CD4-positive, alpha-beta T cell treated with Interleukin-1 beta for 1 hour (primary cell): Measurements from ENCODE around the gene PRSS16.
A peak's percentile ranks its signal among the peaks of the same experiment; 100 is the strongest.
"Not testable (repeated sequence)": the region's sequence is repeated elsewhere in the genome, so short reads cannot be mapped to it uniquely, and the experiment has no call there.

Experiments
- DNase-seq, 2 donors: peaks; one replicate each; pipeline ENCODE4 v3.0.0-alpha.2; 2020 to 2022

Gene PRSS16, protein sequence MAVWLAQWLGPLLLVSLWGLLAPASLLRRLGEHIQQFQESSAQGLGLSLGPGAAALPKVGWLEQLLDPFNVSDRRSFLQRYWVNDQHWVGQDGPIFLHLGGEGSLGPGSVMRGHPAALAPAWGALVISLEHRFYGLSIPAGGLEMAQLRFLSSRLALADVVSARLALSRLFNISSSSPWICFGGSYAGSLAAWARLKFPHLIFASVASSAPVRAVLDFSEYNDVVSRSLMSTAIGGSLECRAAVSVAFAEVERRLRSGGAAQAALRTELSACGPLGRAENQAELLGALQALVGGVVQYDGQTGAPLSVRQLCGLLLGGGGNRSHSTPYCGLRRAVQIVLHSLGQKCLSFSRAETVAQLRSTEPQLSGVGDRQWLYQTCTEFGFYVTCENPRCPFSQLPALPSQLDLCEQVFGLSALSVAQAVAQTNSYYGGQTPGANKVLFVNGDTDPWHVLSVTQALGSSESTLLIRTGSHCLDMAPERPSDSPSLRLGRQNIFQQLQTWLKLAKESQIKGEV

DNA sequence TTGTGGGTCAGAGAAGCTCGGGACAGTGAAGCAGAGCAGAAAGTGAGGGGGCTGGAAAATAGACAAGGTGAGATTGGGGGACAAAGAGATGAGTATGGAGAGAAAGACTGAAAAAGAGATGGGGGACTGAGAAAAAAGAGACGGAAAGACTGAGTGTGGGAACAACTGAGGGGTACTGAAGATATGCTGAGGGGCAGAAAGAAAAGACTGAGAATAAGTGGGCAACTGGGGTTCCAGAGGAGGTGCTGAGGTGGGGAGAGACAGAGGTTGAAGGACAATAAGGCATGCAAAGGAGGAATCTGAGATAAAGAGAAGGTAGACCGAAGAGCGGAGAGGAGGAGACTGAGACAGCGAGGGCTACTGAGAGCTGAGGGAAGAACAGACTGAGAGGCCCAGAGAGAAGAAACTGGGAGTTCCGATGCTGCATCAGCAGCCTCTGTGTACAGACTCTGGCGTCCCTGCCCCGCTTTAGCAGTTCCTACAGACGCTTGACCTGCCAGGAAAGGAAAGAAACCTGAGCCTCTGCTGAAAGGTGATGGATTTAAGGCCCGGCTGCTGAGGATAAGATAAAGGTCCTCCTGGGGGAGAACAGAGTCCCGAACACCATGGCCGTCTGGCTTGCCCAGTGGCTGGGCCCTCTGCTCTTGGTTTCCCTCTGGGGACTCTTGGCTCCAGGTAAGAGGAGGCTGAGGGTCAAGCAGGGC lies at the start of gene PRSS16:
PRSS16 (plus strand) TSS at position 569 of the 704 bp plus-strand sequence; CDS start at position 606, 37 bp downstream.
- no peak for DNase-seq

DNA sequence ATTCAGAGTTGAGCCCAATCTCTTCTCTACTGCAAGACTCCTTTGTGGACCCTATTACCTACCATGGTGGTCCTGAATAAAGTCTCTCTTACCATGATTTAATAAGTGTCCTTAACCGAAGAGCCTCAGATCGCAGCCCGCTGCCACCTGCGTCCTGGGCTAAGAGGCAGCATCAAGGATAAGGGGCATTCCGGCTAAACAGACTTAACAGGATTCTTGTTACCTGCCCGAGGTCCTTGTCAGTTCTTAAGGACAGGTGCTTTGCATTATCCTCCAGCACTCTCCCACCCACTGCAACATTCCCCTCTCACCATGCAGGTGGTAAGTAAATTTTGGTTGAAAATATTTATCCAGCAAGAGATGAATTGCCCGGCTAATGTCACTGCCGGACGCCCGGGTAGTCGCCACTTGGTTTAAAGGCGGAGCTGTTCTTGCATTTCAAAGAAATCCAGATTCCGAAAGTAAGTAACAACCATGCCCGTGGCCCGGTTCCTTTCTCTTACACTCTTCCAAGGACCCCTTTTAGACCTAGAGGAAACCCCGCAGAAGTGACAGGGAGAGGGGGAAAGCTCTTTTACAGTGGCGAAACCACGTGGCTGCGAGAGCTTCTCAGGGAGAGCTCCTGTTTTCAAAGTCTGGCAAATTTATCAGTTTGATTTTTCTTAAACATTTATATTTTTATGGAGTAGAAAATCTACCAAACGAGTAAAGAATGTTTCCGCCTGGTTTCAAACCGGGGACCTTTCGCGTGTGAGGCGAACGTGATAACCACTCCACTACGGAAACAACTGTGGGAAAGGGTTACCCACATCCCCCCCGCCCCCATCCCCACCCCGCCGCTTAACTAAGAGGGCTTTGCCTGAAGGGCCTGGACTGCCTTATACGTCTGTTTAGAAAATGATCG lies 41.9 kb upstream of the PRSS16 start:
- DNase-seq, result peak in 1 of 2 donors; percentile 7

DNA sequence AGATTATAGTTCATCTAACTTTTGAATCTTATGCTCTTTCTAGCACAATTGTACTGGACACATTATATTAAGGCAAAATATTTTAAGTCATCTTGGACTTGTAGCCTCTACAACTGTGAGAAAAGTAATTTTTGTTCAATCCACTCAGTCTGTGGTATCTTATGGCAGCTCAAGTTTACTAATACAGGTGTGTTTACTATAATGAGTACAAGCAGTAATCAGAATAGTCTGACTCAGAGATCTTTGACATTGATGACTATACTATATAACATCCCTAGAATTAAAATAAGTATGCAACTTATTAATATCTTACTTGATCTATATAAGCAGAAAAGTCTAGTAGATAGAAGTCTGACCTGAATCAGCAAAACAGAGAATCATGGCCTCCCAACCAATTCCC lies 40.7 kb upstream of the PRSS16 start:
- DNase-seq, result no peak

DNA sequence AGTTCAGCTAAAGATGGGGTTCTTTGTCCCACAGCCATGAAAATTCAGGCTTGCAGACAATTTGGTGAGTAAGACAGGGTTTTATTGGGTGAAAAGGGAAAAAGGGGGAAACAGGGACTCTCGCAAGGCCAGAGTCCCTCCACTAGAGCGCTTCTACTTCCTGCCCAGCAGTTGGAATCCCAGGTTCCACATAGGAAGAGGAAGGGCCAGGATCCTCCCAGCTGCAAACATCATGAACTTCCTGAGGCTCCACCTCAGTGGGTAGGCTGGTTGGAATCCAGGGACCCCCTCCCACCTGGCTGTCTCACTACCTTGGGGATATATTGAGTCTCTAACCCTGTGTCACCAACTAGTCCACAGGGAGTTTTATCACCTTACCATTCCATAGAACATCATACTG lies 39.5 kb upstream of the PRSS16 start:
- no peak for DNase-seq

DNA sequence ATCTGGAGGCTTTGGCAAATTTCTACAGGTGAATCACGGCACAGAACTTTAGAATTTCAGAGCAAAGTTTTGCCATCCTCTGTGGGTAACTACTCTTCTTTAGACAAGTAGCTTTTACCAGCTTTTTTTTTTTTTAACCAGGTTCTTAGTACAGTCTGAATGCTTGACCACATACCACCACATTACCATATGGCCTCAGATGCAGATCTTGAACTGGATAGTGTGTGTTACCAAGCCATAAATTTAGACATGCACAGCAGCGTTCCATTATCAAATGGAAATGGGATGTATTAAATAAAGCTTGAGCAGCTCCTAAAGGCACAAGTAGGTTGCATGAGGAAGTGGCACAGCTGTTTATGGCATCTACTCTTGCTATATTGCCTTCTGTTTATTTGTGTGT lies 38.3 kb upstream of the PRSS16 start:
- no peak for DNase-seq

DNA sequence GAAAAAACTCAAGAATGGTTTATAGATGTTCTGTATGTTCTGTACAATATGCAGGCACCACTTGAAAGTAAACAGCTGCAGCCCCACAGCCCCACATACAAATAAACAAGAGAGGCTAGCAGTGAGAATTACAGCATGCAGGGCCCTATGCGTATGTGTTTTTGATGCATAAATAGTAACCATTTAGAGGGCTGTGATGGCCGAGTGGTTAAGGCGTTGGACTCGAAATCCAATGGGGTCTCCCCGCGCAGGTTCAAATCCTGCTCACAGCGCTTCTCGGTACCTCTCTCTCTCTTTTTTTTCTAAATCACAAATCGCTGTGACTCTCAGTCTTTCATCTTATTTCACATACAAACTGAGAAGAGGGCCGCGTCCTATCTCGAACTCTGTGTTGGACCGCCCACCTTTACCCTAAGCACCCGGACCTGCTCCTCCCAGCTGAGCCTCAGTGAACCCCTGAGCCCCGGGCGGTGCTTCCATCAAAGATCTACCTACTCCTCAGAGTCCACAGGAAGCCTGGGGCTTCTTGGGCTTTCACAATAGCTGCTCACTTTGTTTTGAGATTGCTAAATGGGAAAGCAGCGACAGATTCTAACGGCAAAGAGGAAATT lies 37.7 kb upstream of the PRSS16 start:
- no peak for DNase-seq

DNA sequence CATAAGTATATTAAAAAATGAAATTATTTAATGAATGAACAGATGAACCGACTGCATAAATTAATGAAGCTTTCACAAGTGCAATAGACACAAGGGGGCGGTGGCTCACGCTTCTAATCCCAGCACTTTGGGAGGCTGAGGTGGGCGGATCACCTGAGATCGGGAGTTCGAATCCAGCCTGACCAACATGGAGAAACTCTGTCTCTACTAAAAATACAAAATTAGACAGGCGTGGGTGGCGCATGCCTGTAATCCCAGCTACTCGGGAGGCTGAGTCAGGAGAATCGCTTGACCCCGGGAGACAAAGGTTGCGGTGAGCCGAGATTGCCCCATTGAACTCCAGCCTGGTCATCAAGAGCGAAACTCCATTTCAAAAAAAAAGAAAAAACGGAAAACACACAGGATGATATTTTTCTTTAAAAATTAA lies 34.4 kb upstream of the PRSS16 start:
- not testable (repeated sequence) for DNase-seq

DNA sequence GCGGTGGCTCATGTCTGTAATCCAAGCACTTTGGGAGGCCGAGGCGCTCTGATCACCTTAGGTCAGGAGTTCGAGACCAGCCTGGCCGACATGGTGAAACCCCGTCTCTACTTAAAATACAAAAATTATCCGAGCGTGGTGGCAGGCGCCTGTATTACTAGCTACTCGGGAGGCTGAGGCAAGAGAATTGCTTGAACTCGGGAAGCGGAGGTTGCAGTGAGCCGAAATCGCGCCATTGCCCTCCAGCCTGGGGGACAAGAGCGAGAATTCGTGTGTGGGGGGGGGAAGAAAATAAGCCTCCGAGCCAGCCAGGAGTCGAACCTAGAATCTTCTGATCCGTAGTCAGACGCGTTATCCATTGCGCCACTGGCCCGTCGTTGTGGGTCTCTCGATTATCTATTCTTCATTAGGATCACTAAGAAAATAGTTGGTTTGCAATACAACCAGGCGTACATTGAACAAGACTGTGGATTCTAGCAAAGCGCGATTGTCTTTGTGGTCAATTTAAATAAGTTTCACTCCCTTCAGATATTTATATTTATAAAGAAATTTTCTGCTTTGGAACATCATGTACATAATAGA lies 33.9 kb upstream of the PRSS16 start:
- no peak for DNase-seq

DNA sequence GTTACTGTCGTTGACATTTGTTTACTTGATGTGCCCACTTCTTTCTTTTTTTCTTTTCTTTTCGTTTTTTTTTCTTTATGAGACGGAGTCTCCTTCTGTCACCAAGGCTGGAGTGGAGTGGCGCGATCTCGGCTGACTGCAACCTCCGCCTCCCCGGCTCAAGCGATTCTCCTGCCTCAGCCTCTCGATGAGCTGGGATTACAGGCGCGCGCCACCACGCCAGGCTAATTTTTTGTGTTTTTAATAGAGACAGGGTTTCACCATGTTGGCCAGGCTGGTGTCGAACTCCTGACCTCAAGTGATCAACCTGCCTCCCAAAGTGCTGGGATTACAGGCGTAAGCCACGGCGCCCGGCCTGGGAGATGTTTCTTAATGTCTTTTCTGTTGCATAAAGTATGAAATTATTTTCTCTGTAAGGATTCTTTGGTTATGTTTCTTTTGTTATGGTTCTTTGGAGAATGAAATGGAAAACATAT lies 33.3 kb upstream of the PRSS16 start:
- no peak for DNase-seq

DNA sequence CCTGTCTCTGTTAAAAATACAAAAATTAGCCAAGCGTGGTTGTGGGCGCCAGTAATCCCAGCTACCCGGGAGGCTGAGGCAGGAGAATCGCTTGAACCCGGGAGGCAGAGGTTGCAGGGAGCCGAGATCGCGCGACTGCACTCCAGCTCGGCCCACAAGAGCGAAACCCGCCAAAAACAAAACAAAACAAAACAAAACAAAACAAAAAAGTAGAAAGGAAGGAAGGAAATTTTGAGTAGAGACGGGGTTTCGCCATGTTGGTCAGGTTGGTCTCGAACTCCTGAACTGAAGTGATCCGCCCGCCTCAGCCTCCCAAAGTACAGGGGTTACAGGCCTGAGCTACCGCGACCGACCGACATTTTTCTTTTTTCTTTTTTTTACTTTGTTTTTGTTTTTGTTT lies 30.6 kb upstream of the PRSS16 start:
- DNase-seq, result no peak

DNA sequence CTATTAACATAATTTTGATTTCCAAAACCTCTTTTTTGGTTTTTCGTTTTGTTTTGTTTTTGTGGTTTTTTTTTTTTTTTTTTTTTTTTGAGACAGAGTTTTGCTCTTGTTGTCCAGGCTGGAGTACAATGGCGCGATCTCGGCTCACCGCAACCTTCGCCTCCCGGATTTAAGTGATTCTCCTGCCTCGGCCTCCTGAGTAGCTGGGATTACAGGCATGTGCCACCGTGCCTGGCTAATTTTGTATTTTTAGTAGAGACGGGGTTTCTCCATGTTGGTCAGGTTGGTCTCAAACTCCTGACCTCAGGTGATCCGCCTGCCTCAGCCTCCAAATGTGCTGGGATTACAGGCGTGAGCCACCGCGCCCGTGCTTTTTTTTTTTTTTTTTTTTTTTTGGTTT lies 24.5 kb upstream of the PRSS16 start:
- not testable (repeated sequence) for DNase-seq

DNA sequence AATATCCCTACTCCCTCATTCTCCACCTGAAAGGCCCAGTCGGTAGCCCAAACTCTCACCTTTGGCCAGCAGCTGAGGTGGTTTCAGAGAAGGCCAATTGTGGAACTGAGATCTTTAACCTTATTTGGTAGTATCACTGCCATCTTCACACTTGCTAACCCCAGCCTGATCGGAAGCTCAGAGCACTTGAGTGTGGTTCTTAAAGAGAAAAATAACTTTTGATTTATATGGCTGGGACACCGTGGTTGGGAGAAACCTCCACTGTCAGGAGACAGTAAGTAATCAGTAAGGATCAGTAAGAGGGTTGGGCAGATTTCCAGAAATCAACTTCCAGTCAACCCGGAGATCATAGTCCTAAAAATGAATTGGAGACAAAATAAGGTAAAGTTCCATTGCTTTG lies 22.8 kb upstream of the PRSS16 start:
- DNase-seq, result no peak

DNA sequence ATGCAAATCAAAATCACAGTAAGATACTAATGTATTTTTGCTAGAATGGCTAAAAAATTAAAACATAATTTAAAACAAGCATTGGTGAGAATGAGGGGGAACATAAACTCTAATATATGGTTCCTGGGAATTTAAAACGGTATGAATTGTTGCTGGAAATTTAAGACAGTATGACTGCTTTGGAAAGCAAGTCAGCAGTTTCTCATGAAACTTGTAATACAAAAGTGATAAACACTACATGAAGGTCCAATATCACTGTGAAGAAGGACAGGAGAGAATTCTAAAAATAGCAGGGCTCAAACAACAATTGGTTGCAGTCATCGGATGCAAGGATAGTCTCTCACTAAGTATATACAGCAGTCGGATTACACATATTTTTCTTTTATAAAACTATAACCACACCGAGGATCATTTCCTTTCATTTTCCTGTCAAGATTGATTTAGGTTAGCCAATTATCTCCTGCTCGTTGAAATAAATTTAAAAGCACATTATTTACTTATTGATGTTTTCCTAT lies 18.5 kb upstream of the PRSS16 start:
- DNase-seq, result no peak

DNA sequence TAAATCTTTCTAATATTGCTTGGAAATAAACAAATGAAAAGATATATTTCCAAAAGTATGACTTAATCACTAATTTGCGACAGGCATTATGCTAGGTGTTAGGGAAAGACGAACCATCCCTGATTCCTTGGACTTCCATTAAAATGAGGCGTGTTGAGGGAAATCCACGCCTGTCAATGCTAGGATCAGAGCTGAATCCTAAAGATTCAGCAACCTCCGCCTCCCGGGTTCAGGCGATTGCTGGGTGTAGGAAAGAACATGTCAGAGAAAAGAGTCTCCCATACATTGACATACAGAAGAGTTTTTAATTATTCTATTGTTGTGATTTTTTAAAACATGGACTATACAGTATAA lies 16.8 kb upstream of the PRSS16 start:
- DNase-seq, result no peak

DNA sequence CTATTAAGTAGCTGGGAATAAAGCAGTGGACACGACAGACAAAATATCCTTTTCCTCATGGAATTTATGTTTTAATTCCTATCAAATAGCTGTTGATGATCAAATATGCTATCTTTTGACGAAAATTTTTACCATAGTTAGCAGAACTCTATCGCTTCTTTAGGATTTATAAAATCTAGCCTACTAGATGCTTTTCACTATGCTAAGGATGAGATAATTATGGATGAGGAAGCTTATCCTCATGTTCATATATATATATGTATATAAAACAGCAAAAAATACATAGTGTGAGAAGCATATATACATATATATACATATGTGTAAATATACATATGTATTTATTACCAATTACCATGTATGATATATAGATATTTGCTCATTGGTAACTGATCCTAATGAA lies 12.9 kb upstream of the PRSS16 start:
- no peak for DNase-seq

DNA sequence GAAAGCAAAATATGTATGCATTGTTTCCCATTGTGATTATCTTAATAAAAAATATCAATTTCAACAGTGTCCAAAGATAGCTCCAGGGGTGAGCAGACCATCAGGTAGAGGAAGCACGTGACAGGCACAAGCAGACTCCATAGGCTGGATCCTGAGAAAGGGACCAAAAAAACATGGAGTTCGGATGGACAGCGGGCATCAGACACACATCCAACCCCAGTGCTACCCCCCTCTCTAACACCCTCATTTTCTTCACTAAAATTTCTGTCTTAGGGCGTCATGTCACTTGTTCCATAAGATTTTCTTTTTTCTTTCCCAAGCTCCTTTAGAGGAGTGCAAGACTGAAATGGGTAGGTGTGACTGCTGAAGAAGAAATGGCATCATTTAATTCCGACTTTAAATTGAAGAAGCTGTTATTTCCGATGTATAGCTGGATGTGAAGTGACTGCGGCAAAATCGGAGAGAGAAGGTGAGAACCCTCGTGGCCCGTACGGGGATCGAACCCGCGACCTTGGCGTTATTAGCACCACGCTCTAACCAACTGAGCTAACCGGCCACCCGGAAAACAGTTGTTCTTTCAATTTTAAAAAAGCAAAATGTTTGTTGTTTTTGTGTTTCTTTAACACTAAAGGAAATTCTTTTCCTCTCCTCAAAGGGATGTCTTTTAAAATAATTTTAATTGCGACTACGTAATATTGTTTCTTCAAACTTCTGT lies 10.3 kb upstream of the PRSS16 start:
- peak in 1 of 2 donors; percentile 41 for DNase-seq

DNA sequence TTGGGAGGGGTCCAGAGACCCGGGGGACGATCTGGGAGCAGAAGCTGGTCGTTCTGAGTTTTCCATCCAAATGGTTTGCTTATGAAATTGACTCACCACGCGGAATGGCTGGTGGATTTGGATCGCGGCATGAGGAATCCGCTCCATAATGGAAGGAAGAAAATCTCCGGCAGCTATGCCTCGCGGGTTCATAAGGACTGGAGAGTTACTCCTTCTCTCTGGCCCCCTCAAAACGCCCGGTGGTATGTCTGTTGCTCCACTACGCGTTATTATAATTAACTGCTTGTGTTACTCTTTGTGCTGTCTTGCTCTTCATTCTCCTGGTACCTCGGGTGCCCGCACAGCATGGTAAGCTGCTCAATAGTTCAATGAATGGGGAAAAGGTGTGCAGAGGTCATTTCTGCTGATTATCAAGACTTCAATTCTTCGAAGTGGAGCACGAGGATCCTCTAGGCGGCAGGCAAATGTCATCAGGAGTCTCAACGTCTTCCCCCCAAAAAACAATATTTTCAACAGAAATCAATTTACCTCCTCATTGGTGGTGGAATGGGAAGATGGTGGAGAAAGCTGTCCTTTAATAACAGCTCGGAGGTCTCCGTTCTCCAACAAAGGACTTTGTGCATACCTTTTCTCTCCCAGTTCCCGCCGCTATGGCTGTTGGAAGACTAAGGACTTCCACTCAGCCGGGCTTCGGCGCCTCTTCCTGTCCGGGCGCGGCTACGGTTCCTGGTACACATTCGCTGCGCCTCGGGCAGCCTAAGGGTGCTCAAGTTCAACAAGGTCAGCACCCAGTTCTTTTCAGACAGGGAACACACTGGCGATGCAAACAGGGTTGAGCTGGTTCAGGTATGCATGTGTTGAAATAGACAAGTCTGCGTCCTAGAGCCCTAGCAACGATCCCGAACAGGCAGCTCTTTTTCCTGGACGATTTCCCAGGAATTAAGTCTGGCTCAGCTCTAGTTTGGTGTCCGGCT lies 9.2 kb upstream of the PRSS16 start:
- no peak for DNase-seq

DNA sequence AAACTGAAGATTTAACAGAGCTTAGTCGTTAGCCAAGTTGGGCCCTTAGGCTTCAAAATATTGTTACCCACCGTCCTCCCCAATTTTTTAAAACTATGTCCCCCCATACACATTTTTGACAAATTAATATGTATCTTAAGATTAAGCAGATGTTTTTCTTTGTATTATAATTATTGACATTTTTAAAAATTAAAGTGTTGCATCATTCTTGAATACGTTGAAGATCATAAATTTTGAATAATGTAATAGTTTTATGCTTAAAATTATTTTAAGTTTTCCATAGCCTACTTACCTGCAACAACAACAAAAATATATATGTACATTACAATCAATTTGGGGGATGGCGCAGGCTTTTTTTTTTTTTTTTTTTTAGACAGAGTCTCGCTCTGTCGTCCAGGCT lies 8.2 kb upstream of the PRSS16 start:
- DNase-seq, result no peak

DNA sequence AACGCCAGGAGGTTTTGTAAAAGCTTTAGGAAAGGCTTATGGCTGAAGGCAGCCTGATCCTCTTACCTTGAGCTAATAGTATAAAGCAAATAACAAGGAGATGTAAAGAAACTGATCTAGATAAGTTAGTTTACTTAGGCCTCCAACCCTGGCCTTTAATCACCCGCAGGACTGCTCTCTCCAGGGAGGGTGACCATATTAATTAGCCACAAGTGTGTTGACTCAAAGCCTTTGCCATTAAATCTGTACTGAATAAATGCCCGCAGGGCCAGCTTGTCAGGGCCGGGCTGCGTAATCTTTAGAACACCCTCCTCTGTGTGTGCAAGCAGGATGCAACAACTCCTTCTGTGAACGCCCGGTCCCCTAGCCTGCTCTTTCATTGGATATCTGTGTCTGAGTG lies 6.1 kb upstream of the PRSS16 start:
- no peak for DNase-seq
